OCI-LY7 (cell line): ENCODE data around the gene COL5A1. TPM values are rescaled to one million over a fixed set of nuclear protein-coding genes. Genes with fewer than 3 reads are reported as not detected.

Experiments
- BruUV-seq: library from RNA; stranded (reverse); fragments of 400-500 nt; replicated peaks from 2 replicates; lab custom pipeline; 2021; lab: Mats Ljungman, UMichigan
- CTCF ChIA-PET: fragments of 300-600 bp; sonication (Branson Sonifier 250); formaldehyde crosslinking; loops from one replicate; lab custom pipeline; 2022; ENCODE audit warnings: antibody characterized with exemption; ENCODE audit not compliant: unreplicated experiment; lab: Charles Lee
- POLR2A ChIA-PET: fragments of 300-600 bp; sonication (Branson Sonifier 250); formaldehyde crosslinking; loops from one replicate; lab custom pipeline; 2022; ENCODE audit warnings: antibody characterized with exemption; lab: Charles Lee
- DNase-seq: peaks from one replicate; pipeline ENCODE4 v3.0.0-alpha.2; 2015; ENCODE audit warnings: low spot score
- H2AFZ ChIP-seq: fragments of 200-600 bp; sonication (generic), shearing (Covaris generic); 2 replicates; pipeline ENCODE4 v1.6.1; 2014; ENCODE audit warnings: mild to moderate bottlenecking, antibody characterized with exemption, low read length, moderate library complexity
- H3K27ac ChIP-seq: fragments of 200-600 bp; sonication (generic); 2 replicates; pipeline ENCODE4 v1.5.1; 2014; ENCODE audit warnings: mixed run types, low read depth, mild to moderate bottlenecking, moderate library complexity, low read length, inconsistent platforms; ENCODE audit not compliant: poor library complexity, severe bottlenecking
- H3K36me3 ChIP-seq: fragments of 200-600 bp; sonication (generic); 2 replicates; pipeline ENCODE4 v1.6.1; 2014; ENCODE audit warnings: mild to moderate bottlenecking, antibody characterized with exemption, low read length, moderate library complexity, mixed read lengths; ENCODE audit not compliant: insufficient read depth
- H3K4me1 ChIP-seq: fragments of 200-600 bp; sonication (generic); 2 replicates; pipeline ENCODE4 v1.5.1; 2014; ENCODE audit warnings: mild to moderate bottlenecking, low read length; ENCODE audit not compliant: insufficient read depth, poor library complexity, severe bottlenecking
- H3K4me2 ChIP-seq: fragments of 200-600 bp; sonication (generic); 2 replicates; pipeline ENCODE4 v1.6.1; 2014; ENCODE audit warnings: mild to moderate bottlenecking, low read length
- H3K4me3 ChIP-seq: fragments of 200-600 bp; sonication (generic); 2 replicates; pipeline ENCODE4 v1.5.1; 2014; ENCODE audit warnings: mild to moderate bottlenecking, low read depth, low read length; ENCODE audit not compliant: poor library complexity, severe bottlenecking
- H3K79me2 ChIP-seq: fragments of 200-600 bp; sonication (generic); 2 replicates; pipeline ENCODE4 v1.6.1; 2016; ENCODE audit warnings: low read depth, mild to moderate bottlenecking, low read length, moderate library complexity, mixed read lengths; ENCODE audit not compliant: insufficient read depth
- H3K9me2 ChIP-seq: fragments of 200-600 bp; sonication (generic); 2 replicates; pipeline ENCODE4 v1.6.1; 2016; ENCODE audit warnings: mild to moderate bottlenecking, low read length, mixed read lengths; ENCODE audit not compliant: insufficient read depth
- H3K9me3 ChIP-seq: fragments of 200-600 bp; sonication (generic); 2 replicates; pipeline ENCODE4 v1.6.1; 2014; ENCODE audit warnings: mild to moderate bottlenecking, mixed run types, low read length, mixed read lengths
- H4K20me1 ChIP-seq: fragments of 200-600 bp; sonication (generic); 2 replicates; pipeline ENCODE4 v1.6.1; 2014; ENCODE audit warnings: mild to moderate bottlenecking, antibody characterized with exemption, low read length, moderate library complexity, mixed read lengths; ENCODE audit not compliant: insufficient read depth
- EZH2phosphoT487 ChIP-seq: fragments of 200-600 bp; sonication (generic); IDR thresholded peaks from 2 replicates; pipeline ENCODE4 v1.6.1; 2018; ENCODE audit warnings: low read depth, borderline replicate concordance, mild to moderate bottlenecking, mixed run types, antibody characterized with exemption, low read length, moderate library complexity, mixed read lengths
- intact Hi-C: fragments of 100-400 bp; cut with micrococcal nuclease; formaldehyde crosslinking; loops from one replicate; pipeline ENCODE4 v1.10.0; 2022; ENCODE audit not compliant: unreplicated experiment
- total RNA-seq, 2 experiments: library from RNA; depleted of rRNA in 1 of 2; stranded (reverse); fragments of >200 nt in 1 of 2; shearing (Covaris generic) in 1 of 2; gene quantifications; 2 replicates each; pipeline ENCODE4 v1.2.3, GENCODE V29; 2014 to 2022
- TF ChIP-seq, protein P1 (sequence below): fragments of 200-600 bp; sonication (generic); conservative IDR thresholded peaks from 2 replicates; pipeline ENCODE4 v1.5.1; 2014; ENCODE audit warnings: mild to moderate bottlenecking, antibody characterized with exemption, low read length, moderate library complexity, mixed read lengths

Gene COL5A1
- total RNA-seq, 2 experiments from 2014 or later = 12.2 to 28.6 TPM

DNA sequence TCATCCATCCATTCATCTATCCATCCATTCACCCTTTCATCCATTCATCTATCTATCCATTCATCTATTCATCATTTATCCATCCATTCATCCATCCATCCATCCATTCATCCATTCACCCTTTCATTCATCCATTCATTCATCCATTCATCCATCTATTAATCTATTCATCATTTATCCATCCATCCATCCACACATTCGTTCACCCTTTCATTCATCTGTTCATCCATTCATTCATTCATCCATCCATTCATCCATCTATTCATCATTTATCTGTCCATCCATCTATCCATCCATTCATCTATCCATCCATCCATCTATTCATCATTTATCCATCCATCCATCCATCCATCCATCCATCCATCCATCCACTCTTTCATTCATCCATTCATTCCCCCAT lies 205.1 kb downstream of the COL5A1 start:
- H3K9me3 ChIP-seq = no peaks in the 10 kb centered on the region
- H4K20me1 ChIP-seq = no peaks in the 10 kb centered on the region; the same call in 1 of the 2 replicates
- no peaks in the 10 kb centered on the region for H3K79me2 ChIP-seq
- no peak overlapping the region for H3K27ac ChIP-seq
- DNase-seq = no peak
- intact Hi-C loops = no loop called here
- no peaks in the 10 kb centered on the region for H3K9me2 ChIP-seq
- TF ChIP-seq, protein P1, sequence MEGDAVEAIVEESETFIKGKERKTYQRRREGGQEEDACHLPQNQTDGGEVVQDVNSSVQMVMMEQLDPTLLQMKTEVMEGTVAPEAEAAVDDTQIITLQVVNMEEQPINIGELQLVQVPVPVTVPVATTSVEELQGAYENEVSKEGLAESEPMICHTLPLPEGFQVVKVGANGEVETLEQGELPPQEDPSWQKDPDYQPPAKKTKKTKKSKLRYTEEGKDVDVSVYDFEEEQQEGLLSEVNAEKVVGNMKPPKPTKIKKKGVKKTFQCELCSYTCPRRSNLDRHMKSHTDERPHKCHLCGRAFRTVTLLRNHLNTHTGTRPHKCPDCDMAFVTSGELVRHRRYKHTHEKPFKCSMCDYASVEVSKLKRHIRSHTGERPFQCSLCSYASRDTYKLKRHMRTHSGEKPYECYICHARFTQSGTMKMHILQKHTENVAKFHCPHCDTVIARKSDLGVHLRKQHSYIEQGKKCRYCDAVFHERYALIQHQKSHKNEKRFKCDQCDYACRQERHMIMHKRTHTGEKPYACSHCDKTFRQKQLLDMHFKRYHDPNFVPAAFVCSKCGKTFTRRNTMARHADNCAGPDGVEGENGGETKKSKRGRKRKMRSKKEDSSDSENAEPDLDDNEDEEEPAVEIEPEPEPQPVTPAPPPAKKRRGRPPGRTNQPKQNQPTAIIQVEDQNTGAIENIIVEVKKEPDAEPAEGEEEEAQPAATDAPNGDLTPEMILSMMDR = no peak
- TF ChIP-seq EZH2phosphoT487 = no peak
- no TSS peak for BruUV-seq
- H3K36me3 ChIP-seq = no peaks in the 10 kb centered on the region
- no peaks in the 10 kb centered on the region for H3K4me1 ChIP-seq
- H3K4me2 ChIP-seq = no peak overlapping the region
- ChIA-PET POLR2A (no interaction called here), CTCF (no interaction called here)
- no peak overlapping the region for H3K4me3 ChIP-seq
- no peak overlapping the region for H2AFZ ChIP-seq

DNA sequence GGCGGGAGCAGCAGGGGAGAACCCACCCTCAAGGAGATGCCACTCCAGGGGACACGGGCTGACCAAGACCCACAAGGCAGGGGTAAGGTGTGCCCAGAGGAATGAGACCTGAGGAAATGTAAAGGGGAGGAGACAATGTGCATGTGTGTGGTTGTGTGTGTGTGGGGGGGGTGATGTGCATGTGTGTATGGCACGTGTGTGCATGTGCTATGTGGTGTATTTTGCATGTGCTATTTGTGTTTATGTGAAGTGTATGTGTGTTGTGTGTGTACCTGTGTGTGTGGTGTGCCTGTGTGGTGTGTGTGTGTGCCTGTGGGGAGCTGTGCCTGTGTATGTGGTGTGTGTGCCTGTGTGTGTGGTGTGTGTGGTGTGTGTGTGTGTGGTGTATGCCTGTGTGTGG lies 205.5 kb downstream of the COL5A1 start:
- ChIA-PET POLR2A (no interaction called here), CTCF (no interaction called here)
- DNase-seq = no peak
- Histone ChIP-seq H3K36me3 (no peaks in the 10 kb centered on the region), H3K4me3 (no peak overlapping the region), H3K9me2 (no peaks in the 10 kb centered on the region), H2AFZ (no peak overlapping the region), H3K4me1 (no peaks in the 10 kb centered on the region), H3K4me2 (no peak overlapping the region), H3K27ac (no peak overlapping the region), H4K20me1 (no peaks in the 10 kb centered on the region; the same call in 1 of the 2 replicates), H3K79me2 (no peaks in the 10 kb centered on the region), H3K9me3 (no peaks in the 10 kb centered on the region)
- no TSS peak for BruUV-seq
- intact Hi-C loops = no loop called here
- TF ChIP-seq, protein P1 = no peak
- no peak for TF ChIP-seq EZH2phosphoT487

DNA sequence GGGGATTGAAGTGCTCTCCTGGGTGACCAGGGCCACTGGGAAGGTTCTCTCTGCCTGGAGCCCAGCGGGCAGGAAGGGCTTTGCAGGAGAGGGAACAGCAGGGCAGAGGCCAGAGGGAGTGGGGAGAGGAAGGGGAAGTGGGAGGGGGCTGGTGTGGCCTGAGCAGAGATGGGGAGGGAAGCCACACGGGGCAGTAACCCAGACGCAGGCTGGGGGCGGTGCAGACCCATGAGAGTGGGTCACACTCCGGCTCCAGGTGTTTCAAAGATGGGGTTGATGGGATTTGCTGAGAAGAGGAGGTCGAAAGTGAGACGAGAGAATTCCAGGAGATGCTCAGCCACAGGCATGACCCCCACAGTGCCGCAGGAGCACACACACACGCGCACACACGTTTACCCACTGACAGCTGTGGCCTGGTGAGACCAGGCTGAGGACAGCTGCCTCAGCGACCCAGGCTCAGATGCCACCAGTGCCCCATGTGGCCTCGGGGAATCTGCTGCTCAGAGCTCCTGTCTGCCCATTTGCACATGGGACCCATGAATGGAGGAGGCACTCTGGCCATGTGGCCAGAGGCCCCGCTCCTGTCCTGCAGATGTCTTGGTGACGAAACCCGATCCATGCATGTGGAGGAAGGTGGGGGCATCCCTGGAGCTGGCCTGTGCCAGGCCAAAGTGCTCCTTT lies 206.3 kb downstream of the COL5A1 start:
- H3K36me3 ChIP-seq = no peaks in the 10 kb centered on the region
- H3K79me2 ChIP-seq = no peaks in the 10 kb centered on the region
- DNase-seq = no peak
- H3K9me3 ChIP-seq = no peaks in the 10 kb centered on the region
- CTCF ChIA-PET = no interaction called here
- no peak overlapping the region for H3K4me3 ChIP-seq
- intact Hi-C loops = no loop called here
- no peak overlapping the region for H3K27ac ChIP-seq
- no peak overlapping the region for H3K4me2 ChIP-seq
- no peaks in the 10 kb centered on the region for H3K9me2 ChIP-seq
- BruUV-seq = no TSS peak
- H3K4me1 ChIP-seq = no peaks in the 10 kb centered on the region
- TF ChIP-seq, protein P1 = no peak
- TF ChIP-seq EZH2phosphoT487 = no peak
- no peaks in the 10 kb centered on the region; the same call in 1 of the 2 replicates for H4K20me1 ChIP-seq
- POLR2A ChIA-PET = interaction anchor here (0.6 kb wide), 1 partner anchor 1022 kb away, joined by 3 read pairs; no protein-coding TSS in a partner anchor
- H2AFZ ChIP-seq = no peak overlapping the region
